HCT116 (cell line): ENCODE data around the gene CIAO2A. TPM values are rescaled to one million over a fixed set of nuclear protein-coding genes. Genes with fewer than 3 reads are reported as not detected.

Experiments
- ATAC-seq: fragments of 200-7000 bp; cut with Tn5 transposase; 2 replicates; pipeline ENCODE4 v1.9.1; 2020; ENCODE audit warnings: mild to moderate bottlenecking, moderate library complexity
- BruUV-seq: library from RNA; stranded (reverse); fragments of 400-500 nt; replicated peaks from 2 replicates; lab custom pipeline; 2021; lab: Mats Ljungman, UMichigan
- CTCF ChIA-PET: fragments of 300-600 bp; sonication (Branson Sonifier 250); formaldehyde crosslinking; loops from one replicate; lab custom pipeline; 2021; ENCODE audit warnings: antibody characterized with exemption; lab: Charles Lee
- POLR2A ChIA-PET: fragments of 300-600, 350-600 bp; sonication (Branson Sonifier 250); formaldehyde crosslinking; loops from one replicate; lab custom pipeline; 2021; ENCODE audit warnings: antibody characterized with exemption; lab: Charles Lee
- RAD21 ChIA-PET, 2 experiments: fragments of 300-600 bp; sonication (Branson Sonifier 250); formaldehyde crosslinking; loops; one replicate each; lab custom pipeline; 2023; ENCODE audit warnings: low total read pairs in 2 of 2; ENCODE audit not compliant: uncharacterized antibody in 2 of 2, unreplicated experiment in 2 of 2, low non-redundant PET in 1 of 2; lab: Charles Lee
- DNase-seq: peaks from one replicate; pipeline ENCODE4 v3.0.0-alpha.2; 2010; ENCODE audit warnings: low read depth, low spot score
- H2AFZ ChIP-seq: fragments of 200-600 bp; shearing (Covaris generic), sonication (generic); 2 replicates; pipeline ENCODE4 v1.6.1; 2017; ENCODE audit warnings: low read depth, mixed run types, mixed read lengths, antibody characterized with exemption, low read length; ENCODE audit not compliant: poor library complexity, severe bottlenecking
- H3K27ac ChIP-seq: 2 replicates; pipeline ENCODE4 v1.5.1; 2012; ENCODE audit warnings: low read depth, low read length
- H3K27me3 ChIP-seq: fragments of 200-600 bp; sonication (generic); 2 replicates; pipeline ENCODE4 v1.6.1; 2016; ENCODE audit warnings: mixed run types, low read length, mixed read lengths; ENCODE audit not compliant: insufficient read depth
- H3K36me3 ChIP-seq, 2 experiments: fragments of 200-500 bp in 1 of 2; fragments of 200-600 bp in 1 of 2; sonication (Bioruptor generic) in 1 of 2; sonication (generic) in 1 of 2; 2 replicates each; pipeline versions ENCODE4 v1.5.1 to v1.6.1; 2014 to 2016; ENCODE audit warnings: low read length in 2 of 2, inconsistent platforms in 1 of 2, mixed read lengths in 1 of 2, mixed run types in 1 of 2; ENCODE audit not compliant: insufficient read depth in 2 of 2, control insufficient read depth in 1 of 2
- H3K4me1 ChIP-seq, 2 experiments: fragments of 200-600 bp in 1 of 2; sonication (generic) in 1 of 2; 2 replicates each; pipeline versions ENCODE4 v1.5.1 to v1.6.1; 2012 to 2017; ENCODE audit warnings: low read length in 2 of 2, inconsistent platforms in 1 of 2, mild to moderate bottlenecking in 1 of 2, mixed read lengths in 1 of 2, mixed run types in 1 of 2, moderate library complexity in 1 of 2; ENCODE audit not compliant: insufficient read depth in 2 of 2, control insufficient read depth in 1 of 2
- H3K4me2 ChIP-seq: fragments of 200-600 bp; sonication (generic); 2 replicates; pipeline ENCODE4 v1.6.1; 2017; ENCODE audit warnings: mixed run types, low read length, mixed read lengths
- H3K4me3 ChIP-seq, 2 experiments: fragments of 200-600 bp in 1 of 2; sonication (generic) in 1 of 2; replicated peaks in 1 of 2; 2 replicates each; pipeline ENCODE4 v1.5.1; 2011 to 2016; ENCODE audit warnings: low read length in 2 of 2, control low read depth in 1 of 2, low read depth in 1 of 2, mild to moderate bottlenecking in 1 of 2, mixed read lengths in 1 of 2, mixed run types in 1 of 2
- H3K79me2 ChIP-seq: fragments of 200-600 bp; sonication (generic); 2 replicates; pipeline ENCODE4 v1.6.1; 2017; ENCODE audit warnings: mild to moderate bottlenecking, mixed run types, low read length, moderate library complexity, mixed read lengths; ENCODE audit not compliant: insufficient read depth
- H3K9ac ChIP-seq: fragments of 200-600 bp; sonication (generic); 2 replicates; pipeline ENCODE4 v1.6.1; 2016; ENCODE audit warnings: low read length, mixed read lengths
- H3K9me2 ChIP-seq: fragments of 200-600 bp; sonication (generic), shearing (Covaris generic); 2 replicates; pipeline ENCODE4 v1.6.1; 2017; ENCODE audit warnings: mixed run types, mild to moderate bottlenecking, moderate library complexity; ENCODE audit not compliant: insufficient read depth
- H3K9me3 ChIP-seq, 2 experiments: fragments of 200-500 bp in 1 of 2; fragments of 200-600 bp in 1 of 2; sonication (Bioruptor generic) in 1 of 2; sonication (generic) in 1 of 2; 2 replicates each; pipeline ENCODE4 v1.6.1; 2014 to 2017; ENCODE audit warnings: low read length in 2 of 2, mixed read lengths in 2 of 2, inconsistent platforms in 1 of 2, low read depth in 1 of 2, mild to moderate bottlenecking in 1 of 2, mixed run types in 1 of 2, moderate library complexity in 1 of 2; ENCODE audit not compliant: control insufficient read depth in 1 of 2, insufficient read depth in 1 of 2
- H4K20me1 ChIP-seq: fragments of 200-600 bp; sonication (generic), shearing (Covaris generic); 2 replicates; pipeline ENCODE4 v1.6.1; 2017; ENCODE audit warnings: mixed run types, mild to moderate bottlenecking, moderate library complexity; ENCODE audit not compliant: insufficient read depth
- ELF1 ChIP-seq: IDR thresholded peaks from 2 replicates; pipeline ENCODE4 v1.6.1; 2012; ENCODE audit warnings: low read depth, borderline replicate concordance
- EZH2 ChIP-seq: fragments of 200-600 bp; sonication (generic); IDR thresholded peaks from 2 replicates; pipeline ENCODE4 v1.6.1; 2017; ENCODE audit warnings: antibody characterized with exemption, mixed run types
- FOSL1 ChIP-seq: IDR thresholded peaks from 2 replicates; pipeline ENCODE4 v1.6.1; 2012; ENCODE audit warnings: low read depth
- RAD21 ChIP-seq: IDR thresholded peaks from 2 replicates; pipeline ENCODE4 v1.6.1; 2012; ENCODE audit warnings: low read depth, mild to moderate bottlenecking
- SP1 ChIP-seq: IDR thresholded peaks from 2 replicates; pipeline ENCODE4 v1.6.1; 2012; ENCODE audit warnings: low read depth
- SRF ChIP-seq: IDR thresholded peaks from 2 replicates; pipeline ENCODE4 v1.6.1; 2012; ENCODE audit warnings: low read depth
- ZNF274 ChIP-seq: fragments of 200-500 bp; sonication (Bioruptor generic); IDR thresholded peaks from 2 replicates; pipeline ENCODE4 v1.6.1; 2014; ENCODE audit warnings: mild to moderate bottlenecking, low read depth, low read length, inconsistent platforms
- intact Hi-C: fragments of 100-400 bp; cut with micrococcal nuclease; formaldehyde crosslinking; loops from 2 replicates; pipeline ENCODE4 v1.10.0; 2022
- total RNA-seq: library from RNA; stranded (reverse); gene quantifications from one replicate; pipeline ENCODE4 v1.2.1, GENCODE V29; 2021; ENCODE audit not compliant: unreplicated experiment
- TF ChIP-seq, protein P1 (sequence below): IDR thresholded peaks from 2 replicates; pipeline ENCODE4 v1.6.1; 2012; ENCODE audit warnings: low read depth
- TF ChIP-seq, protein P2 (sequence below): IDR thresholded peaks from 2 replicates; pipeline ENCODE4 v1.6.1; 2012

The CIAO2A gene
- total RNA-seq, 1 experiment from 2014 or later = 69.3 TPM

- TF ChIP-seq, protein P1, sequence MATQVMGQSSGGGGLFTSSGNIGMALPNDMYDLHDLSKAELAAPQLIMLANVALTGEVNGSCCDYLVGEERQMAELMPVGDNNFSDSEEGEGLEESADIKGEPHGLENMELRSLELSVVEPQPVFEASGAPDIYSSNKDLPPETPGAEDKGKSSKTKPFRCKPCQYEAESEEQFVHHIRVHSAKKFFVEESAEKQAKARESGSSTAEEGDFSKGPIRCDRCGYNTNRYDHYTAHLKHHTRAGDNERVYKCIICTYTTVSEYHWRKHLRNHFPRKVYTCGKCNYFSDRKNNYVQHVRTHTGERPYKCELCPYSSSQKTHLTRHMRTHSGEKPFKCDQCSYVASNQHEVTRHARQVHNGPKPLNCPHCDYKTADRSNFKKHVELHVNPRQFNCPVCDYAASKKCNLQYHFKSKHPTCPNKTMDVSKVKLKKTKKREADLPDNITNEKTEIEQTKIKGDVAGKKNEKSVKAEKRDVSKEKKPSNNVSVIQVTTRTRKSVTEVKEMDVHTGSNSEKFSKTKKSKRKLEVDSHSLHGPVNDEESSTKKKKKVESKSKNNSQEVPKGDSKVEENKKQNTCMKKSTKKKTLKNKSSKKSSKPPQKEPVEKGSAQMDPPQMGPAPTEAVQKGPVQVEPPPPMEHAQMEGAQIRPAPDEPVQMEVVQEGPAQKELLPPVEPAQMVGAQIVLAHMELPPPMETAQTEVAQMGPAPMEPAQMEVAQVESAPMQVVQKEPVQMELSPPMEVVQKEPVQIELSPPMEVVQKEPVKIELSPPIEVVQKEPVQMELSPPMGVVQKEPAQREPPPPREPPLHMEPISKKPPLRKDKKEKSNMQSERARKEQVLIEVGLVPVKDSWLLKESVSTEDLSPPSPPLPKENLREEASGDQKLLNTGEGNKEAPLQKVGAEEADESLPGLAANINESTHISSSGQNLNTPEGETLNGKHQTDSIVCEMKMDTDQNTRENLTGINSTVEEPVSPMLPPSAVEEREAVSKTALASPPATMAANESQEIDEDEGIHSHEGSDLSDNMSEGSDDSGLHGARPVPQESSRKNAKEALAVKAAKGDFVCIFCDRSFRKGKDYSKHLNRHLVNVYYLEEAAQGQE = no peak
- TF ChIP-seq EZH2 = no peak
- peak; percentile 87 for TF ChIP-seq ELF1
- no peak for TF ChIP-seq ZNF274
- TF ChIP-seq SRF = no peak; the same call in 1 of the 2 replicates
- TF ChIP-seq RAD21 = no peak
These were observed at the start of gene CIAO2A (continued) for GRCh38 chr15:64093627-64094417.

- no peak for ATAC-seq
- H3K4me1 ChIP-seq = no peaks in the 10 kb centered on the region
- intact Hi-C loops = no loop called here
These were observed 49.6 kb upstream of the CIAO2A start for GRCh38 chr15:64143276-64143675.

More at GRCh38 chr15:64143276-64143675, 49.6 kb upstream of the CIAO2A start:
- CTCF ChIA-PET = interaction anchor here (1.4 kb wide), 1 partner anchor 10 kb away, joined by 3 read pairs; no protein-coding TSS in a partner anchor
- no peak overlapping the region for H3K4me2 ChIP-seq
- POLR2A ChIA-PET = no interaction called here
- no peak for DNase-seq
- H4K20me1 ChIP-seq = no peaks in the 10 kb centered on the region
- no peak overlapping the region for H3K9ac ChIP-seq
- RAD21 ChIA-PET = no interaction called here
- H3K9me2 ChIP-seq = no peaks in the 10 kb centered on the region
- peaks cover 3 to 5% of the 10 kb centered on the region in 2 experiments; a peak in 2 of 4 replicates for H3K36me3 ChIP-seq
- H3K79me2 ChIP-seq = no peaks in the 10 kb centered on the region
- TF ChIP-seq FOSL1 (no peak), EZH2 (no peak), SP1 (no peak), ELF1 (no peak), RAD21 (no peak)
- TF ChIP-seq, protein P2, sequence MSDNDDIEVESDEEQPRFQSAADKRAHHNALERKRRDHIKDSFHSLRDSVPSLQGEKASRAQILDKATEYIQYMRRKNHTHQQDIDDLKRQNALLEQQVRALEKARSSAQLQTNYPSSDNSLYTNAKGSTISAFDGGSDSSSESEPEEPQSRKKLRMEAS = no peak
- TF ChIP-seq, all 23 proteins: peak for 0
- Histone ChIP-seq H3K27me3 (no peaks in the 10 kb centered on the region), H3K4me3 (no peak overlapping the region), H2AFZ (no peak overlapping the region), H3K9me3 (no peaks in the 10 kb centered on the region), H3K27ac (no peak overlapping the region)
- BruUV-seq = no TSS peak
